OCI-LY1 (cell line): ENCODE data around the gene TCF4.

Source experiments
- EZH2 ChIP-seq: fragments of 200-600 bp; sonication (generic), shearing (Covaris generic); IDR thresholded peaks from 2 replicates; pipeline ENCODE4 v1.8.0; 2017; ENCODE audit warnings: borderline replicate concordance, mixed run types, mild to moderate bottlenecking, antibody characterized with exemption, low read length, moderate library complexity, mixed read lengths
- TF ChIP-seq, protein P1 (sequence below): fragments of 200-600 bp; sonication (generic), shearing (Covaris generic); IDR thresholded peaks from 2 replicates; pipeline ENCODE4 v1.5.1; 2017; ENCODE audit warnings: mild to moderate bottlenecking, antibody characterized with exemption, low read length, moderate library complexity, mixed read lengths

DNA sequence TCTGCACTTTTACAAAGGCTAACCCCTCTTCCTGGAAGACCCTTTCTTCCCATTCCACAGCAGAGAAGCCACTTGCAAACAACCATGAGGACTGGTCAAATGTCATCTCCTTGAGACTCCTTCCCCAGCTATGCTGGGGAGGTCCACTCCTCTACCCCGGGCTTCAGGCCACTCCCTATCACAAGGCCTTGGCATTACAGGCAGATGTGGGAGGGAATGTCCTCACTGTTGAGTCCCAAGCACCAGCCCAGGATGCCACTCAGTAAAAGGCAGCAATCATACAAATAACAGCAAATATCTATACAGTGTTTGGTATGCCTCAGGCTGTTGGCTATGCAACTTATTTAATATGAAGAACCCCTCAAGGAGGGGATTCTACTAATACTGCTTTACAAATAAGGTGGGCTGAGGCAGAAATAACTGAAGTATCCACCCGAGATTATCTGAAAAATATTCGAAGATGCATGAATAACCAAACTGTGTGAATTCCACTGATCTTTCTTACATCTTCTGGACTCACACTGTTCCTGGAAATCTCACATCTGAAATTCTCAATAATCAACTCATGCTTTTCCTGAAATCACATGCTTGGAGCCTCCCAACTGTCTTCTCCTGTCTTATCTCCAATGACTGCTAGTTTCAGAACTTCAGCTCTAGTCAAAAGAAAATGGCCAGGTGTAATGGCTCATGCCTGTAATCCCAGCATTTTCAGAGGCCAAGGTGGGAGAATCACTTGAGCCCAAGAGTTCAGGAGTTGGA is 226.3 kb downstream of the TCF4 start:
- TF ChIP-seq, protein P1, sequence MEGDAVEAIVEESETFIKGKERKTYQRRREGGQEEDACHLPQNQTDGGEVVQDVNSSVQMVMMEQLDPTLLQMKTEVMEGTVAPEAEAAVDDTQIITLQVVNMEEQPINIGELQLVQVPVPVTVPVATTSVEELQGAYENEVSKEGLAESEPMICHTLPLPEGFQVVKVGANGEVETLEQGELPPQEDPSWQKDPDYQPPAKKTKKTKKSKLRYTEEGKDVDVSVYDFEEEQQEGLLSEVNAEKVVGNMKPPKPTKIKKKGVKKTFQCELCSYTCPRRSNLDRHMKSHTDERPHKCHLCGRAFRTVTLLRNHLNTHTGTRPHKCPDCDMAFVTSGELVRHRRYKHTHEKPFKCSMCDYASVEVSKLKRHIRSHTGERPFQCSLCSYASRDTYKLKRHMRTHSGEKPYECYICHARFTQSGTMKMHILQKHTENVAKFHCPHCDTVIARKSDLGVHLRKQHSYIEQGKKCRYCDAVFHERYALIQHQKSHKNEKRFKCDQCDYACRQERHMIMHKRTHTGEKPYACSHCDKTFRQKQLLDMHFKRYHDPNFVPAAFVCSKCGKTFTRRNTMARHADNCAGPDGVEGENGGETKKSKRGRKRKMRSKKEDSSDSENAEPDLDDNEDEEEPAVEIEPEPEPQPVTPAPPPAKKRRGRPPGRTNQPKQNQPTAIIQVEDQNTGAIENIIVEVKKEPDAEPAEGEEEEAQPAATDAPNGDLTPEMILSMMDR: no peak
- TF ChIP-seq EZH2: no peak
